HL-60 (cell line): ENCODE measurements around the gene ONECUT2.

Experiments used
- POLR2AphosphoS5 ChIP-seq: IDR thresholded peaks from 2 replicates; pipeline ENCODE4 v1.6.1; 2012; ENCODE audit warnings: low read depth
- REST ChIP-seq: IDR thresholded peaks from 2 replicates; pipeline ENCODE4 v1.6.1; 2012; ENCODE audit warnings: low read depth; ENCODE audit not compliant: insufficient replicate concordance
- SPI1 ChIP-seq: IDR thresholded peaks from 2 replicates; pipeline ENCODE4 v1.6.1; 2012; ENCODE audit warnings: low read depth, mild to moderate bottlenecking, borderline replicate concordance
- TF ChIP-seq, protein P1 (sequence below): IDR thresholded peaks from one replicate; pipeline ENCODE4 v1.5.1; 2011; ENCODE audit warnings: low read length, control low read depth, inconsistent platforms; ENCODE audit not compliant: insufficient read depth

DNA sequence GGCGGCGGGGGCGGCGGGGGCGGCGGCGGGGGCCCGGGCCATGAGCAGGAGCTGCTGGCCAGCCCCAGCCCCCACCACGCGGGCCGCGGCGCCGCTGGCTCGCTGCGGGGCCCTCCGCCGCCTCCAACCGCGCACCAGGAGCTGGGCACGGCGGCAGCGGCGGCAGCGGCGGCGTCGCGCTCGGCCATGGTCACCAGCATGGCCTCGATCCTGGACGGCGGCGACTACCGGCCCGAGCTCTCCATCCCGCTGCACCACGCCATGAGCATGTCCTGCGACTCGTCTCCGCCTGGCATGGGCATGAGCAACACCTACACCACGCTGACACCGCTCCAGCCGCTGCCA, 644 bp downstream of the ONECUT2 start:
- no peak for TF ChIP-seq POLR2AphosphoS5
- TF ChIP-seq, protein P1, sequence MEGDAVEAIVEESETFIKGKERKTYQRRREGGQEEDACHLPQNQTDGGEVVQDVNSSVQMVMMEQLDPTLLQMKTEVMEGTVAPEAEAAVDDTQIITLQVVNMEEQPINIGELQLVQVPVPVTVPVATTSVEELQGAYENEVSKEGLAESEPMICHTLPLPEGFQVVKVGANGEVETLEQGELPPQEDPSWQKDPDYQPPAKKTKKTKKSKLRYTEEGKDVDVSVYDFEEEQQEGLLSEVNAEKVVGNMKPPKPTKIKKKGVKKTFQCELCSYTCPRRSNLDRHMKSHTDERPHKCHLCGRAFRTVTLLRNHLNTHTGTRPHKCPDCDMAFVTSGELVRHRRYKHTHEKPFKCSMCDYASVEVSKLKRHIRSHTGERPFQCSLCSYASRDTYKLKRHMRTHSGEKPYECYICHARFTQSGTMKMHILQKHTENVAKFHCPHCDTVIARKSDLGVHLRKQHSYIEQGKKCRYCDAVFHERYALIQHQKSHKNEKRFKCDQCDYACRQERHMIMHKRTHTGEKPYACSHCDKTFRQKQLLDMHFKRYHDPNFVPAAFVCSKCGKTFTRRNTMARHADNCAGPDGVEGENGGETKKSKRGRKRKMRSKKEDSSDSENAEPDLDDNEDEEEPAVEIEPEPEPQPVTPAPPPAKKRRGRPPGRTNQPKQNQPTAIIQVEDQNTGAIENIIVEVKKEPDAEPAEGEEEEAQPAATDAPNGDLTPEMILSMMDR = no peak
- TF ChIP-seq REST = no peak
- no peak for TF ChIP-seq SPI1
